Pulmonary artery endothelial cell (primary cell): ENCODE data around the gene TNFRSF6B. TPM values are rescaled to one million over a fixed set of nuclear protein-coding genes. Genes with fewer than 3 reads are reported as not detected.

Source experiments
- DNase-seq: peaks from one replicate; pipeline ENCODE4 v3.0.0-alpha.2; 2011; ENCODE audit warnings: low read depth, low spot score
- total RNA-seq: library from RNA; depleted of rRNA; stranded (reverse); fragments of >200 nt; gene quantifications from 2 replicates; pipeline ENCODE4 v1.2.3, GENCODE V29; 2014

Gene TNFRSF6B
- total RNA-seq, 1 donor from 2014 or later, result 118 TPM

DNA sequence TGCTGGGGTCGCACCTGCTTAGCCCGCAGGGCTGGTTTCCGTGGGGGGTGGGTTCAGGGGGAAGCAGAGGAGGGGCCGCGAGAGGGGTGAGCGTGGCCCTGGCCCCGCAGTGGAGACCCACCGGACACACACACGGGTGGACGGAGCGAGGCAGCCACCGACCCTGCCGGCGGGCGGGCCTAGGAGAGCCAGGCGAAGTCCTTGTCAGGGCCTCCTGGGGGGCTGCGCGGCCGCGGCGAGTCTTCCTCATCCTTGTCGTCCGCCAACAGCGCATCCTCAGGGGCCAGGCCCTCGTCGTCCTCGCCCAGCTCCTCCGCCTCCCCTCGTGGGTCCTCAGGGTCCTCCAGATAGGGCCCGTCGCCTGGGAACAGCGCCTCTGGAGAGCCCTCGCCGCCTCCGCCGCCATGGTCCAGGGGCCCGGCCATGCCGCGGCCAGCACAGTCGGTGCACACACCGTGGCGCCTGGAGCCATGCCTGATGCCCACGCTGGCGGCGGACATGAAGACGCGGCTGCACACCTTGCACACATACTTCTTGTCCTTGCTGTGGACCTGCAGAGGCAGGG is 50.4 kb downstream of the TNFRSF6B start:
- DNase-seq, result no peak

DNA sequence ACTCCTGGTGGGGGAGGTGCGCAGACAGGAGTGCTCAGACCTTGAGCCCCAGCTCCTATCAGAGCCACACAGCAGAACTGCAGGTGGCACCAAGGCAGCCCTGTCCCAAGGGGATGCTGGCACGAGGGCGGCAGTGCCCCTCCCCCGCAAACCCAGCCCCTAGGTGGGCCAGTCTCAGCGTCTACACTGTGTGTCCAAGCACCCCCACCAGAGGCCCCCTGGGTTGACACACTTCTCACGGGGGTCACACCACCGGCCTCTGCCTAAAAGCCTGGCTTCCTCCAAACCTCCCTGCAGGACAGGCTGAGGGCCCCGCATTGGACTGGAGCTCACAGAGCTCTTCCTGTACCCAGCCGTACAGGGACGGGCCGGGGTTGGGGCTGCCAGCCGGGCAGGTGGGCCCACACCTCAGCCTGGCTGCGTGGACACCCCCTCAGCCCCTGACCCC is 51.2 kb downstream of the TNFRSF6B start:
- no peak for DNase-seq

Other genes starting within 250 kb of the TNFRSF6B start
- not detected in 2 replicates for gene KCNQ2, start 224.0 kb upstream of the TNFRSF6B start, total RNA-seq
- 0.32 and 0.99 TPM in 2 replicates for gene EEF1A2, start 197.6 kb upstream of the TNFRSF6B start, total RNA-seq
- 21.4 and 23.1 TPM in 2 replicates for gene PPDPF, start 175.9 kb upstream of the TNFRSF6B start, total RNA-seq
- gene PTK6, start 159.3 kb upstream of the TNFRSF6B start, total RNA-seq, result 0.07 and 0.13 TPM in 2 replicates
- not detected in 2 replicates for gene SRMS, start 148.9 kb upstream of the TNFRSF6B start, total RNA-seq
- gene FNDC11, start 142.5 kb upstream of the TNFRSF6B start, total RNA-seq, result 1.1 and 1.9 TPM in 2 replicates
- gene HELZ2, start 122.4 kb upstream of the TNFRSF6B start, total RNA-seq, result 47.2 and 47.4 TPM in 2 replicates
- 10.0 and 10.5 TPM in 2 replicates for gene GMEB2, start 69.6 kb upstream of the TNFRSF6B start, total RNA-seq
- gene STMN3, start 43.2 kb upstream of the TNFRSF6B start, total RNA-seq, result 3.1 and 7.2 TPM in 2 replicates
- 16.8 and 21.4 TPM in 2 replicates for gene RTEL1, start 38.3 kb upstream of the TNFRSF6B start, total RNA-seq
- gene ARFRP1, start 11.3 kb downstream of the TNFRSF6B start, total RNA-seq, result 37.7 and 49.0 TPM in 2 replicates
- gene ZGPAT, start 11.4 kb downstream of the TNFRSF6B start, total RNA-seq, result 21.2 and 30.6 TPM in 2 replicates
- gene LIME1, start 40.0 kb downstream of the TNFRSF6B start, total RNA-seq, result 1.6 and 2.8 TPM in 2 replicates
- 14.1 and 14.5 TPM in 2 replicates for gene SLC2A4RG, start 43.1 kb downstream of the TNFRSF6B start, total RNA-seq
- gene ZBTB46, start 134.6 kb downstream of the TNFRSF6B start, total RNA-seq, result 7.2 and 13.0 TPM in 2 replicates
- gene ABHD16B, start 164.8 kb downstream of the TNFRSF6B start, total RNA-seq, result not detected in 2 replicates
- 139 and 153 TPM in 2 replicates for gene TPD52L2, start 168.6 kb downstream of the TNFRSF6B start, total RNA-seq
- 106 and 113 TPM in 2 replicates for gene DNAJC5, start 198.5 kb downstream of the TNFRSF6B start, total RNA-seq